MM.1S (cell line): ENCODE measurements around the gene WNK2.
"Not testable (repeated sequence)": the region's sequence is repeated elsewhere in the genome, so short reads cannot be mapped to it uniquely, and the experiment has no call there.

Experiments used
- DNase-seq: peaks from one replicate; pipeline ENCODE4 v3.0.0-alpha.2; 2015
- H2AFZ ChIP-seq: fragments of 300-600 bp; sonication (generic); 2 replicates; pipeline ENCODE4 v1.6.0; 2016; ENCODE audit warnings: antibody characterized with exemption, low read length
- H3F3A ChIP-seq: fragments of 300-600 bp; sonication (generic); 2 replicates; pipeline ENCODE4 v1.6.1; 2016; ENCODE audit warnings: mild to moderate bottlenecking, antibody characterized with exemption, low read length, moderate library complexity, mixed read lengths; ENCODE audit not compliant: insufficient read depth
- H3K27ac ChIP-seq: fragments of 300-600 bp; sonication (generic); 2 replicates; pipeline ENCODE4 v1.5.1; 2016; ENCODE audit warnings: mild to moderate bottlenecking, low read length
- H3K27me3 ChIP-seq: fragments of 300-600 bp; sonication (generic); replicated peaks from 2 replicates; pipeline ENCODE4 v1.6.0; 2016; ENCODE audit warnings: low read length; ENCODE audit not compliant: insufficient read depth
- H3K36me3 ChIP-seq: fragments of 300-600 bp; sonication (generic); replicated peaks from 2 replicates; pipeline ENCODE4 v1.6.1; 2016; ENCODE audit warnings: mild to moderate bottlenecking, low read length, mixed read lengths; ENCODE audit not compliant: insufficient read depth
- H3K4me1 ChIP-seq: fragments of 300-600 bp; sonication (generic); 2 replicates; pipeline ENCODE4 v1.6.1; 2016; ENCODE audit warnings: low read length, mixed read lengths
- H3K4me2 ChIP-seq: fragments of 300-600 bp; sonication (generic); 2 replicates; pipeline ENCODE4 v1.6.0; 2016; ENCODE audit warnings: low read depth, low read length
- H3K4me3 ChIP-seq: fragments of 300-600 bp; sonication (generic); 2 replicates; pipeline ENCODE4 v1.5.1; 2016; ENCODE audit warnings: low read length, mixed read lengths
- H3K79me2 ChIP-seq: fragments of 300-600 bp; sonication (generic); 2 replicates; pipeline ENCODE4 v1.6.1; 2016; ENCODE audit warnings: mixed run types, low read length, mixed read lengths
- H3K9ac ChIP-seq: fragments of 300-600 bp; sonication (generic); 2 replicates; pipeline ENCODE4 v1.6.1; 2016; ENCODE audit warnings: low read length, mixed read lengths
- H3K9me2 ChIP-seq: fragments of 300-600 bp; sonication (generic); replicated peaks from 2 replicates; pipeline ENCODE4 v1.6.1; 2016; ENCODE audit warnings: mild to moderate bottlenecking, low read length, mixed read lengths; ENCODE audit not compliant: insufficient read depth
- H3K9me3 ChIP-seq: fragments of 300-600 bp; sonication (generic); replicated peaks from 2 replicates; pipeline ENCODE4 v1.6.1; 2016; ENCODE audit warnings: mild to moderate bottlenecking, low read length, mixed read lengths; ENCODE audit not compliant: insufficient read depth
- H4K20me1 ChIP-seq: fragments of 300-600 bp; sonication (generic); 2 replicates; pipeline ENCODE4 v1.6.1; 2016; ENCODE audit warnings: mild to moderate bottlenecking, low read length, moderate library complexity, mixed read lengths; ENCODE audit not compliant: insufficient read depth
- EZH2 ChIP-seq: fragments of 300-600 bp; sonication (generic); optimal IDR thresholded peaks from 2 replicates; pipeline ENCODE3; 2017; ENCODE audit warnings: low read depth, mild to moderate bottlenecking, antibody characterized with exemption, low read length, mixed read lengths
- EZH2phosphoT487 ChIP-seq: fragments of 300-600 bp; sonication (generic); IDR thresholded peaks from 2 replicates; pipeline ENCODE4 v1.6.1; 2018; ENCODE audit warnings: antibody characterized with exemption, low read length
- TF ChIP-seq, protein P1 (sequence below): fragments of 300-600 bp; sonication (generic); IDR thresholded peaks from 2 replicates; pipeline ENCODE4 v1.5.1; 2016; ENCODE audit warnings: antibody characterized with exemption, low read length, mixed read lengths

Gene WNK2

DNA sequence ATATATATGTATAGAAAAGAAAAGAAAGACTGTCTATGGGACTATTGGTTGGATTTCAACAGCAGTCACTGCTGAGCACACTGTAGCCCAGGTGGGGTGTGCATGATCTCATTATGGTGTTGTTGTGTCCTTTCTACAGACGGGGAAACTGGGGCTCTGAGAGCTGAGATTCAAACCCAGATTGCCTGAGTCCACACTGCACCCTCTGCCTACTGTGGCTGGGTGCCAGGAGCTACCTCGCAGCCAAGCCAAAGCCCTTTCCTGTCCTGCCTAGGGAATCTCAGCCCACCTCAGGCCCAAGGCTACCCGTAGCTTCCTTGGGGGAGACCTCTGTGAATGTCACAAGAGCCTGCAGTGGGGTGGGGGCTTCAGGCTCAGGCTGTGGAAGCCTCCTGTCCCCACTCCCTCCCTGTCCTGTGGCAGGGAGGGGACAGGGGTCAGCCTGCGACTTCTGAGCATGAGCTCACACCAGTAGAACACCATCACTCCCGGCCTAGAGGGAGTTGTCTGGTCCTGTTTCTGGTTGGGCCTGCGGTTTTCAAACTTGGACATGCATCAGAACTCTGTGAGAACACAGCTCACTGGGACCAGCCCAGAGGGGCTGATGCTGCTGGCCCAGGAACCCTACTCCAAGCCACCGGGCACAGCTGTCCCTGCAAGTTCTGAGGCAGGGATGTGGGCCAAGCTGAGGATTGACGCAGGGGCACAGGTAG is 42.0 kb upstream of the WNK2 start:
- no peak overlapping the region for H3K9ac ChIP-seq
- no peak for DNase-seq
- no peak overlapping the region for H2AFZ ChIP-seq
- H3K9me2 ChIP-seq = no peaks in the 10 kb centered on the region
- H3F3A ChIP-seq = no peaks in the 10 kb centered on the region
- no peak overlapping the region for H3K4me3 ChIP-seq
- no peaks in the 10 kb centered on the region for H3K27me3 ChIP-seq
- H4K20me1 ChIP-seq = no peaks in the 10 kb centered on the region
- no peaks in the 10 kb centered on the region for H3K9me3 ChIP-seq
- no peaks in the 10 kb centered on the region for H3K36me3 ChIP-seq
- peaks cover 15% of the 10 kb centered on the region for H3K4me1 ChIP-seq
- no peak overlapping the region for H3K4me2 ChIP-seq
- TF ChIP-seq EZH2phosphoT487 (no peak), EZH2 (no peak)
- TF ChIP-seq, protein P1, sequence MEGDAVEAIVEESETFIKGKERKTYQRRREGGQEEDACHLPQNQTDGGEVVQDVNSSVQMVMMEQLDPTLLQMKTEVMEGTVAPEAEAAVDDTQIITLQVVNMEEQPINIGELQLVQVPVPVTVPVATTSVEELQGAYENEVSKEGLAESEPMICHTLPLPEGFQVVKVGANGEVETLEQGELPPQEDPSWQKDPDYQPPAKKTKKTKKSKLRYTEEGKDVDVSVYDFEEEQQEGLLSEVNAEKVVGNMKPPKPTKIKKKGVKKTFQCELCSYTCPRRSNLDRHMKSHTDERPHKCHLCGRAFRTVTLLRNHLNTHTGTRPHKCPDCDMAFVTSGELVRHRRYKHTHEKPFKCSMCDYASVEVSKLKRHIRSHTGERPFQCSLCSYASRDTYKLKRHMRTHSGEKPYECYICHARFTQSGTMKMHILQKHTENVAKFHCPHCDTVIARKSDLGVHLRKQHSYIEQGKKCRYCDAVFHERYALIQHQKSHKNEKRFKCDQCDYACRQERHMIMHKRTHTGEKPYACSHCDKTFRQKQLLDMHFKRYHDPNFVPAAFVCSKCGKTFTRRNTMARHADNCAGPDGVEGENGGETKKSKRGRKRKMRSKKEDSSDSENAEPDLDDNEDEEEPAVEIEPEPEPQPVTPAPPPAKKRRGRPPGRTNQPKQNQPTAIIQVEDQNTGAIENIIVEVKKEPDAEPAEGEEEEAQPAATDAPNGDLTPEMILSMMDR = no peak
- no peaks in the 10 kb centered on the region for H3K79me2 ChIP-seq
- H3K27ac ChIP-seq = no peak overlapping the region

DNA sequence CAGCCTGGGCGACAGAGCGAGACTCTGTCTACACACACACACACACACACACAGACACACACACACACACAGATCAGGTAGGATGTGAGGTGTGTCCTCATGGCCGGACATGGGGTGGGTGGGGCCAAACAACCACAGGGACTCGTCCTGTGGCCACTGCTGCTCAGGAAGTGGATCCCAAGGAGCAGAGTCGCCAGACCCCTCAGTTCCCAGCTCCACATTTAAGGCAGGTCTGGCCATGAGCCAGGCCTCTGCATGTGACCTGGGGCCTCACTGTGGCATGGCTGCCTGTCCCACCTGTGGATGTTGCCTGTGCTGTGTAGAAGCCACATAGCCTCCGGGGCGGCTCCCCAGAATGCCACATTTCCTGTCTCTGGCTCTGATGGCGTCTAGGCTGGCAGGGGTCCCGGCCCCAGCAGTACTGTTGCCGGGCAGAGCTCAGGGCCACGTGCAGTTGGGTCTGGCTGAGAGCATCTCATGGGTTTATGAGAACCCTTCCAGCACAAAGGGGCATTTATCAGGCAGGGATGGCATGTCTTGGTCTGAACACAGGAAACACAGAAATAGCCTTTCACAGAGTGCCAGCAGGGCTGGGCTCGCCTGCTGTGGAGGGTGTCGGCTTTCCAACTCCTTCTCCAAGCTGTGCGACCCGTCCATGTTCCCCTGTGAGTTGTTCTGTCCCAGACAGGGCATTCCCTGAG is 40.0 kb upstream of the WNK2 start:
- H3K36me3 ChIP-seq = no peaks in the 10 kb centered on the region
- H3F3A ChIP-seq = no peaks in the 10 kb centered on the region
- TF ChIP-seq, protein P1 = no peak
- TF ChIP-seq EZH2phosphoT487 (no peak), EZH2 (no peak)
- no peak overlapping the region for H3K4me3 ChIP-seq
- peaks cover 15% of the 10 kb centered on the region for H3K4me1 ChIP-seq
- no peaks in the 10 kb centered on the region for H4K20me1 ChIP-seq
- DNase-seq = peak; percentile 47
- peak overlapping the region; percentile 20 for H3K4me2 ChIP-seq
- H3K79me2 ChIP-seq = no peaks in the 10 kb centered on the region
- peak overlapping the region; percentile 61 for H2AFZ ChIP-seq
- no peaks in the 10 kb centered on the region for H3K9me2 ChIP-seq
- H3K9me3 ChIP-seq = no peaks in the 10 kb centered on the region
- no peak overlapping the region for H3K9ac ChIP-seq
- peak overlapping the region; percentile 5; the same call in 1 of the 2 replicates for H3K27ac ChIP-seq
- no peaks in the 10 kb centered on the region for H3K27me3 ChIP-seq

DNA sequence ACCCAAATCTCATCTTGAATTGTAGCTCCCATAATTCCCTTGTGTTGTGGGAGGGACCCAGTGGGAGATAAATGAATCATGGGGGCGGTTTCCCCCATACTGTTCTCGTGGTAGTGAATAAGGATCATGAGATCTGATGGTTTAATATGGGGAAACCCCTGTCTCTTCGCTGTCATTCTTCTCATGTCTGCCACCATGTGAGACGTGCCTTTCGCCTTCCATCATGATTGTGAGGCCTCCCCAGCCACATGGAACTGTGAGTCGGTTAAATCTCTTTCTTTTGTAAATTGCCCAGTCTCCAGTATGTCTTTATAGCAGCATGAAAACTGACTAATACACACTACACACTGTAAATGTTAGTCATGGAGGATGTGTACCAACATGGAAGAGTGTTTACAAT is 37.2 kb upstream of the WNK2 start:
- DNase-seq, H3K36me3 ChIP-seq, H3K4me2 ChIP-seq, H3K27ac ChIP-seq, H3K27me3 ChIP-seq, H3K9me2 ChIP-seq, H4K20me1 ChIP-seq, H3K9me3 ChIP-seq, H3F3A ChIP-seq, H3K79me2 ChIP-seq, H3K4me3 ChIP-seq, H3K9ac ChIP-seq, H2AFZ ChIP-seq: not testable (repeated sequence)
- peaks cover 19% of the 10 kb centered on the region for H3K4me1 ChIP-seq

DNA sequence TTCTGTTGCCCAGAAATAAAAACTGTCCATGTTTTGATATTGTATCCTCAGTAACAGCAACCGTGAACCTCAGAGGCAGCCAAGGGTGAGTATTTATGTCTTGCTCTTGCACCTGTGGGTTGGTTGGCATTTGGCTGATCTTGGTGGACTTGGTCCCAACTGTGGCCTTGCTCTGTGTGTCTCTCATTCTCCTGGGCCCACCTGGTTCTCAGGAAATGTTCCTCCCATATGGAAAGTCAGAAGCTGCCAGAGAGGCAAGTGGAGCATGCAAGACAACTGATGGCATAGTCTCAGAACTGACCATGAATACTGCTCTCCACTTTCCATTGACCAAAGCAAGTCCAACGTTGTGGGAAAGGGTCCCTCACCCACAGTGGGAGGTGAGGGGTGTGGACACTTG is 36.3 kb upstream of the WNK2 start:
- Histone ChIP-seq H4K20me1 (no peaks in the 10 kb centered on the region), H3K36me3 (no peaks in the 10 kb centered on the region), H3K9me3 (no peaks in the 10 kb centered on the region), H3K9me2 (no peaks in the 10 kb centered on the region), H3K27ac (no peak overlapping the region), H3K79me2 (no peaks in the 10 kb centered on the region), H3K9ac (no peak overlapping the region), H2AFZ (no peak overlapping the region), H3K27me3 (no peaks in the 10 kb centered on the region), H3K4me3 (no peak overlapping the region), H3K4me1 (peaks cover 19% of the 10 kb centered on the region), H3F3A (no peaks in the 10 kb centered on the region), H3K4me2 (no peak overlapping the region)
- TF ChIP-seq, protein P1 = no peak
- no peak for TF ChIP-seq EZH2phosphoT487
- no peak for TF ChIP-seq EZH2
- no peak for DNase-seq
